Smooth muscle cell (in vitro differentiated cells): ENCODE data around the gene TMEM183A. TPM values are rescaled to one million over a fixed set of nuclear protein-coding genes. Genes with fewer than 3 reads are reported as not detected.
"Not testable (repeated sequence)": the region's sequence is repeated elsewhere in the genome, so short reads cannot be mapped to it uniquely, and the experiment has no call there.

Experiments used
- DNase-seq: peaks from one replicate; lab custom pipeline; 2025; ENCODE audit not compliant: unreplicated experiment; lab: John Stamatoyannopoulos, UW
- H2AFZ ChIP-seq: fragments of 200-600 bp; sonication (generic); 2 replicates; pipeline ENCODE4 v1.6.0; 2016; ENCODE audit warnings: antibody characterized with exemption, low read depth, mild to moderate bottlenecking
- H3F3A ChIP-seq: fragments of 200-600 bp; sonication (generic); 2 replicates; pipeline ENCODE4 v1.6.0; 2017; ENCODE audit warnings: antibody characterized with exemption, low read depth
- H3K27ac ChIP-seq: fragments of 200-600 bp; sonication (generic); 2 replicates; pipeline ENCODE4 v1.5.1; 2016; ENCODE audit warnings: low read depth, mild to moderate bottlenecking
- H3K27me3 ChIP-seq: fragments of 200-600 bp; sonication (generic); 2 replicates; pipeline ENCODE4 v1.6.1; 2016; ENCODE audit warnings: low read depth, mild to moderate bottlenecking
- H3K36me3 ChIP-seq: fragments of 200-600 bp; sonication (generic); 2 replicates; pipeline ENCODE4 v1.5.1; 2016; ENCODE audit warnings: low read depth
- H3K4me1 ChIP-seq: fragments of 200-600 bp; sonication (generic); 2 replicates; pipeline ENCODE4 v1.5.1; 2016; ENCODE audit warnings: low read depth
- H3K4me2 ChIP-seq: fragments of 200-600 bp; sonication (generic); 2 replicates; pipeline ENCODE4 v1.6.0; 2016; ENCODE audit warnings: mild to moderate bottlenecking
- H3K4me3 ChIP-seq: fragments of 200-600 bp; sonication (generic); 2 replicates; pipeline ENCODE4 v1.5.1; 2016; ENCODE audit warnings: mild to moderate bottlenecking
- H3K79me2 ChIP-seq: fragments of 200-600 bp; sonication (generic); 2 replicates; pipeline ENCODE4 v1.6.0; 2016; ENCODE audit warnings: low read depth, mild to moderate bottlenecking
- H3K9ac ChIP-seq: fragments of 200-600 bp; sonication (generic); 2 replicates; pipeline ENCODE4 v1.6.0; 2016; ENCODE audit warnings: low read depth
- H3K9me3 ChIP-seq: fragments of 200-600 bp; sonication (generic); replicated peaks from 2 replicates; pipeline ENCODE4 v1.5.1; 2016; ENCODE audit warnings: low read depth
- H4K20me1 ChIP-seq: fragments of 200-600 bp; sonication (generic); 2 replicates; pipeline ENCODE4 v1.6.0; 2016; ENCODE audit warnings: low read depth
- WGBS: methylation state at CpG from one replicate; pipeline ENCODE4 v1.1.7; 2016; ENCODE audit warnings: low lambda C conversion rate; 5-methylcytosine and 5-hydroxymethylcytosine counted together
- polyA plus RNA-seq: library from polyadenylated mRNA; unstranded; fragments of >200 nt; fragmentation: Nextera tagmentation; extraction: Ambion mirVana; gene quantifications from 2 replicates; pipeline ENCODE4 v1.2.1, GENCODE V29; 2016
- total RNA-seq: library from RNA; depleted of rRNA; stranded (reverse); fragments of >200 nt; gene quantifications from 2 replicates; pipeline ENCODE4 v1.2.3, GENCODE V29; 2014
- TF ChIP-seq, protein P1 (sequence below): fragments of 200-600 bp; sonication (generic); IDR thresholded peaks from 2 replicates; pipeline ENCODE4 v1.5.1; 2017; ENCODE audit warnings: borderline replicate concordance, mild to moderate bottlenecking, antibody characterized with exemption; ENCODE audit not compliant: insufficient read depth, poor library complexity, severe bottlenecking

TMEM183A gene
- total and polyA plus RNA-seq, 2 experiments from 2014 or later, result 54.9 to 55.0 TPM

DNA sequence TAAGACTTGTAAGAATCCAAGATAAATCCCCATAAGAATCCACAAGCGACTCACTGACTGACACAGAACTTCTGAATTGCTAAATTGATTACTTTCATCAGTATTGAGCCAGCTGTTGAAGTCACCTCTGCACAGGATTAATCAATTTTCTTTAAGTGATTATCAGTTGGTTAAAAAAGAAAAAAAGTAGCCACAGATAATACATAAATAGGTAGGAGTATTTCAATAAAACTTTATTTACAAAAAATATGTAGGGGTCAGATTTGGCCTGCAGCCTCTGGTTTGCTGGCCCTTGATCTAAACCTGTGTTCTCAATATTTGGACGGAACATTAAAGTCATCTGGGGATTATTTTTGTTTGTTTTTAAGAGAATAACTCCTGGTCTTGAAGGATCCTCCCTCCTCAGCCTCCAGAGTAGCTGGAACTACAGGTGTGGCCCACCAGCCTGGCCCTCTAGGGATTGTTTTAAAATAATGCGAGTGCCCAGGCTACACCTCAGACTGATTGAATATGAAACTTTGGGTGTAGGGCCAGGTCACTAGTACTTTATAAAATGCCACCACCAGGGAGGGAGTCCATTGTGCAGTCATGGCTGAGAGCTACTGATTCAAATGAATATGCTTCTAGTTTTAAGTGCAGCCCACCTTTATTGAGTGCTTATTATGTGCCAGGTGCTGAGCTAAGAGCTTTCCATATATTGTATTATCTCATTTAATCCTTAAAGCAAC lies 6.8 kb upstream of the TMEM183A start:
- Histone ChIP-seq H3K9ac (no peak overlapping the region), H2AFZ (no peak overlapping the region), H3K27ac (no peak overlapping the region), H4K20me1 (no peaks in the 10 kb centered on the region), H3K9me3 (no peaks in the 10 kb centered on the region), H3K4me2 (no peak overlapping the region), H3K4me3 (no peak overlapping the region), H3K36me3 (no peaks in the 10 kb centered on the region), H3K79me2 (no peaks in the 10 kb centered on the region), H3K27me3 (peaks cover 17% of the 10 kb centered on the region), H3K4me1 (no peaks in the 10 kb centered on the region), H3F3A (no peaks in the 10 kb centered on the region)
- DNase-seq, result no peak
- TF ChIP-seq, protein P1, sequence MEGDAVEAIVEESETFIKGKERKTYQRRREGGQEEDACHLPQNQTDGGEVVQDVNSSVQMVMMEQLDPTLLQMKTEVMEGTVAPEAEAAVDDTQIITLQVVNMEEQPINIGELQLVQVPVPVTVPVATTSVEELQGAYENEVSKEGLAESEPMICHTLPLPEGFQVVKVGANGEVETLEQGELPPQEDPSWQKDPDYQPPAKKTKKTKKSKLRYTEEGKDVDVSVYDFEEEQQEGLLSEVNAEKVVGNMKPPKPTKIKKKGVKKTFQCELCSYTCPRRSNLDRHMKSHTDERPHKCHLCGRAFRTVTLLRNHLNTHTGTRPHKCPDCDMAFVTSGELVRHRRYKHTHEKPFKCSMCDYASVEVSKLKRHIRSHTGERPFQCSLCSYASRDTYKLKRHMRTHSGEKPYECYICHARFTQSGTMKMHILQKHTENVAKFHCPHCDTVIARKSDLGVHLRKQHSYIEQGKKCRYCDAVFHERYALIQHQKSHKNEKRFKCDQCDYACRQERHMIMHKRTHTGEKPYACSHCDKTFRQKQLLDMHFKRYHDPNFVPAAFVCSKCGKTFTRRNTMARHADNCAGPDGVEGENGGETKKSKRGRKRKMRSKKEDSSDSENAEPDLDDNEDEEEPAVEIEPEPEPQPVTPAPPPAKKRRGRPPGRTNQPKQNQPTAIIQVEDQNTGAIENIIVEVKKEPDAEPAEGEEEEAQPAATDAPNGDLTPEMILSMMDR, result no peak
- 91% methylated on average over 3 of the region's 3 CpGs for WGBS

- DNase-seq, result no peak
- Histone ChIP-seq H3K27ac (no peak overlapping the region), H3K4me2 (no peak overlapping the region), H3F3A (peaks cover 3% of the 10 kb centered on the region), H3K4me3 (no peak overlapping the region), H2AFZ (no peak overlapping the region), H3K79me2 (no peaks in the 10 kb centered on the region), H3K4me1 (peaks cover 5% of the 10 kb centered on the region), H3K9ac (no peak overlapping the region), H3K36me3 (no peaks in the 10 kb centered on the region), H3K27me3 (peaks cover 13% of the 10 kb centered on the region), H4K20me1 (no peaks in the 10 kb centered on the region), H3K9me3 (no peaks in the 10 kb centered on the region)
- WGBS, result 95% methylated on average over 9 of the region's 9 CpGs
- TF ChIP-seq, protein P1, result no peak
Observed at GRCh38 chr1:203001986-203002385, 5.2 kb upstream of the TMEM183A start.

- Histone ChIP-seq H3K4me2 (no peak overlapping the region), H4K20me1 (peaks cover 2% of the 10 kb centered on the region), H3K4me3 (no peak overlapping the region), H3K4me1 (peaks cover 5% of the 10 kb centered on the region), H3K27ac (no peak overlapping the region), H3K9ac (no peak overlapping the region), H3K27me3 (peaks cover 3% of the 10 kb centered on the region), H3F3A (peaks cover 3% of the 10 kb centered on the region), H2AFZ (no peak overlapping the region), H3K9me3 (no peaks in the 10 kb centered on the region), H3K79me2 (peaks cover 2% of the 10 kb centered on the region), H3K36me3 (no peaks in the 10 kb centered on the region)
- DNase-seq, result no peak
- TF ChIP-seq, protein P1, result no peak
- WGBS, result 89% methylated on average over 1 of the region's 1 CpG
Observed at GRCh38 chr1:203002951-203003350, 4.2 kb upstream of the TMEM183A start.

- H2AFZ ChIP-seq, result peak overlapping the region; percentile 87
Observed at GRCh38 chr1:203005395-203006142, 1.6 kb upstream of the TMEM183A start.

More at GRCh38 chr1:203005395-203006142, 1.6 kb upstream of the TMEM183A start:
- Histone ChIP-seq H3K4me3 (peak overlapping the region; percentile 87), H4K20me1 (peaks cover 17% of the 10 kb centered on the region), H3K79me2 (peaks cover 28% of the 10 kb centered on the region), H3K4me2 (peak overlapping the region; percentile 90), H3K4me1 (peaks cover 15% of the 10 kb centered on the region)
- not testable (repeated sequence) for H3K27ac ChIP-seq, H3K9ac ChIP-seq, H3F3A ChIP-seq, H3K9me3 ChIP-seq, DNase-seq, H3K36me3 ChIP-seq, H3K27me3 ChIP-seq
- 61% methylated on average over 15 of the region's 17 CpGs for WGBS
